NT2/D1 (cell line): ENCODE measurements around the gene ZPBP.

Source experiments
- SUZ12 ChIP-seq: IDR thresholded peaks from 2 replicates; pipeline ENCODE4 v1.6.1; 2011; ENCODE audit not compliant: insufficient read length, insufficient read depth; ENCODE audit errors: extremely low read depth
- YY1 ChIP-seq: IDR thresholded peaks from 2 replicates; pipeline ENCODE4 v1.6.1; 2011; ENCODE audit not compliant: insufficient read length, insufficient read depth
- ZNF274 ChIP-seq: IDR thresholded peaks from 2 replicates; pipeline ENCODE4 v1.6.1; 2011; ENCODE audit warnings: mild to moderate bottlenecking, low read depth, low read length

DNA sequence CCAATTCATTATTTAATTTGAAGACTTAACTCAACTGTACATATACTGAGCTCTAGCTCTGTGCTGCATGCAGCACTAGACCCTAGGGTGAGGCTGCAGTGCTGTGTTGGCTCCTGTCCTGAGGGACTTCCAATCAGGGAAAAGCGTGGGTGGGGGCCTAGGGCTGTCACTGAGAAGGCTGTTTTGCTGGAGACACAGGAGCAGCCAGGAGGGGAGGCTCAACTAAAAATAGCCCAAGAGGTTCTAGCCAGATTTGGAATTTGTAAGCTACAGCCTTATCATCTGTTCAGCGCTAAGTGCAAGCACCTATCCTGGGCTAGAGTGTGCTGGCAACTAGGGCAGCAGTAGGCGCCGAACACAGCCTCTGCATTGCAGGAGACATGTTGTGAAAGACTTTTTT, 198.5 kb downstream of the ZPBP start:
- no peak for TF ChIP-seq SUZ12
- TF ChIP-seq YY1: no peak
- no peak for TF ChIP-seq ZNF274
